Stimulated activated naive CD8-positive, alpha-beta T cell treated with anti-CD3 and anti-CD28 coated beads, Interleukin-15, Interleukin-2, amounts not matched to agents 100 U/mL and 50 U/mL, for 24 hours (primary cell): ENCODE data around the gene RGS9BP.
"Not testable (repeated sequence)": the region's sequence is repeated elsewhere in the genome, so short reads cannot be mapped to it uniquely, and the experiment has no call there.

Experiments used
- ATAC-seq: fragments of 150-1000 bp; cut with Tn5 transposase; one replicate; pipeline ENCODE4 v1.10.0; 2021
- DNase-seq: peaks from one replicate; pipeline ENCODE4 v3.0.0; 2021

RGS9BP gene

GRCh38 chr19:32675720-32676185 is at the start of gene RGS9BP:
TSS of gene RGS9BP (plus strand) at chr19:32675848. CDS start at chr19:32676264, 416 bp downstream.
- ATAC-seq, result peak; percentile 30
- DNase-seq, result peak; percentile 67

- no peak for DNase-seq
- no peak for ATAC-seq
Observed at GRCh38 chr19:32626969-32627368, 48.7 kb upstream of the RGS9BP start.

GRCh38 chr19:32627714-32628270 is 47.9 kb upstream of the RGS9BP start:
- no peak for ATAC-seq
- no peak for DNase-seq

- ATAC-seq, result no peak
- no peak for DNase-seq
Observed at GRCh38 chr19:32630338-32630737, 45.3 kb upstream of the RGS9BP start.

- ATAC-seq (no peak), DNase-seq (no peak)
Observed at GRCh38 chr19:32631381-32631780, 44.3 kb upstream of the RGS9BP start.

GRCh38 chr19:32637480-32637879 is 38.2 kb upstream of the RGS9BP start:
- ATAC-seq (no peak), DNase-seq (no peak)

GRCh38 chr19:32638625-32639024 is 37.0 kb upstream of the RGS9BP start:
- DNase-seq, result no peak
- no peak for ATAC-seq

GRCh38 chr19:32642771-32643170 is 32.9 kb upstream of the RGS9BP start:
- DNase-seq (peak; percentile 65), ATAC-seq (peak; percentile 96)

- ATAC-seq (peak; percentile 46), DNase-seq (peak; percentile 36)
Observed at GRCh38 chr19:32646556-32646955, 29.1 kb upstream of the RGS9BP start.

GRCh38 chr19:32647361-32647760 is 28.3 kb upstream of the RGS9BP start:
- DNase-seq (no peak), ATAC-seq (no peak)

- ATAC-seq, result no peak
- no peak for DNase-seq
Observed at GRCh38 chr19:32649751-32650150, 25.9 kb upstream of the RGS9BP start.

GRCh38 chr19:32650671-32651070 is 25.0 kb upstream of the RGS9BP start:
- ATAC-seq (no peak), DNase-seq (no peak)

- ATAC-seq (no peak), DNase-seq (no peak)
Observed at GRCh38 chr19:32651729-32652140, 23.9 kb upstream of the RGS9BP start.

- not testable (repeated sequence) for ATAC-seq
Observed at GRCh38 chr19:32652331-32652730, 23.3 kb upstream of the RGS9BP start.

GRCh38 chr19:32652894-32653598 is 22.6 kb upstream of the RGS9BP start:
- ATAC-seq, result no peak
- DNase-seq, result no peak

More at GRCh38 chr19:32652331-32652730, 23.3 kb upstream of the RGS9BP start:
- DNase-seq, result not testable (repeated sequence)

- DNase-seq (no peak), ATAC-seq (no peak)
Observed at GRCh38 chr19:32653599-32653915, 22.1 kb upstream of the RGS9BP start.

- not testable (repeated sequence) for ATAC-seq, DNase-seq
Observed at GRCh38 chr19:32656379-32656778, 19.3 kb upstream of the RGS9BP start.

- ATAC-seq (no peak), DNase-seq (no peak)
Observed at GRCh38 chr19:32658075-32658474, 17.6 kb upstream of the RGS9BP start.

GRCh38 chr19:32658527-32658926 is 17.1 kb upstream of the RGS9BP start:
- ATAC-seq (no peak), DNase-seq (no peak)

GRCh38 chr19:32661318-32661717 is 14.3 kb upstream of the RGS9BP start:
- DNase-seq (no peak), ATAC-seq (no peak)

- ATAC-seq (peak; percentile 57), DNase-seq (no peak)
Observed at GRCh38 chr19:32662186-32662585, 13.5 kb upstream of the RGS9BP start.

- ATAC-seq (no peak), DNase-seq (no peak)
Observed at GRCh38 chr19:32666084-32666483, 9.6 kb upstream of the RGS9BP start.

GRCh38 chr19:32669310-32669709 is 6.3 kb upstream of the RGS9BP start:
- DNase-seq (no peak), ATAC-seq (no peak)
